GM13976 (cell line): Measurements from ENCODE around the gene RGL1.

Source experiments
- DNase-seq: peaks from one replicate; pipeline ENCODE4 v3.0.0; 2012; ENCODE audit warnings: low spot score
- in situ Hi-C: fragments of 300-500 bp; cut with MboI; formaldehyde crosslinking; loops from one replicate; pipeline ENCODE4 v1.12.0; 2022; ENCODE audit warnings: low sequenced_read_pairs, mixed read lengths, inconsistent platforms; ENCODE audit not compliant: unreplicated experiment
- TF ChIP-seq, protein P1 (sequence below): IDR thresholded peaks from 2 replicates; pipeline ENCODE4 v1.5.1; 2012; ENCODE audit warnings: borderline replicate concordance, mild to moderate bottlenecking; ENCODE audit not compliant: insufficient read depth; ENCODE audit errors: extremely low read depth, missing control alignments, control extremely low read depth

The RGL1 gene

DNA sequence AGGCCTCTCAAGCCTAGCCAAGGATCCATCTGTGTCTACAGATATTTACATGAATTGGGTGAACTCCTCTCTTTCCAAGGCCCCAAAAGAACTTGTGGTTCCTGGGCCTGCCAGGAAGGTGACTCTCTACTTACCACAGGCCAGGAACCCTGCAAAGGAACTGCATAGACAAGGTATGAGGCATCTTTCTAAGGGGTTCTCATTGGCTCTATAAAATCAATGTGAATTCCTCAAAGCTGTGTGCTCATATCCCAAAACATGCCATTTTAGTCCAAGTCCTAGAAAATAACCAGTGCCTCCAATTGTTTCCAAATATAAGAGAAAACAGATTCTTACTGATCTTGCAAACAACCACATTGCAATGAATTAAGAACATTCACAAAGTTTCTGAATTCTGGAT is 39.9 kb upstream of the RGL1 start:
- in situ Hi-C loops, result no loop called here
- DNase-seq, result no peak
- TF ChIP-seq, protein P1, sequence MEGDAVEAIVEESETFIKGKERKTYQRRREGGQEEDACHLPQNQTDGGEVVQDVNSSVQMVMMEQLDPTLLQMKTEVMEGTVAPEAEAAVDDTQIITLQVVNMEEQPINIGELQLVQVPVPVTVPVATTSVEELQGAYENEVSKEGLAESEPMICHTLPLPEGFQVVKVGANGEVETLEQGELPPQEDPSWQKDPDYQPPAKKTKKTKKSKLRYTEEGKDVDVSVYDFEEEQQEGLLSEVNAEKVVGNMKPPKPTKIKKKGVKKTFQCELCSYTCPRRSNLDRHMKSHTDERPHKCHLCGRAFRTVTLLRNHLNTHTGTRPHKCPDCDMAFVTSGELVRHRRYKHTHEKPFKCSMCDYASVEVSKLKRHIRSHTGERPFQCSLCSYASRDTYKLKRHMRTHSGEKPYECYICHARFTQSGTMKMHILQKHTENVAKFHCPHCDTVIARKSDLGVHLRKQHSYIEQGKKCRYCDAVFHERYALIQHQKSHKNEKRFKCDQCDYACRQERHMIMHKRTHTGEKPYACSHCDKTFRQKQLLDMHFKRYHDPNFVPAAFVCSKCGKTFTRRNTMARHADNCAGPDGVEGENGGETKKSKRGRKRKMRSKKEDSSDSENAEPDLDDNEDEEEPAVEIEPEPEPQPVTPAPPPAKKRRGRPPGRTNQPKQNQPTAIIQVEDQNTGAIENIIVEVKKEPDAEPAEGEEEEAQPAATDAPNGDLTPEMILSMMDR, result no peak

DNA sequence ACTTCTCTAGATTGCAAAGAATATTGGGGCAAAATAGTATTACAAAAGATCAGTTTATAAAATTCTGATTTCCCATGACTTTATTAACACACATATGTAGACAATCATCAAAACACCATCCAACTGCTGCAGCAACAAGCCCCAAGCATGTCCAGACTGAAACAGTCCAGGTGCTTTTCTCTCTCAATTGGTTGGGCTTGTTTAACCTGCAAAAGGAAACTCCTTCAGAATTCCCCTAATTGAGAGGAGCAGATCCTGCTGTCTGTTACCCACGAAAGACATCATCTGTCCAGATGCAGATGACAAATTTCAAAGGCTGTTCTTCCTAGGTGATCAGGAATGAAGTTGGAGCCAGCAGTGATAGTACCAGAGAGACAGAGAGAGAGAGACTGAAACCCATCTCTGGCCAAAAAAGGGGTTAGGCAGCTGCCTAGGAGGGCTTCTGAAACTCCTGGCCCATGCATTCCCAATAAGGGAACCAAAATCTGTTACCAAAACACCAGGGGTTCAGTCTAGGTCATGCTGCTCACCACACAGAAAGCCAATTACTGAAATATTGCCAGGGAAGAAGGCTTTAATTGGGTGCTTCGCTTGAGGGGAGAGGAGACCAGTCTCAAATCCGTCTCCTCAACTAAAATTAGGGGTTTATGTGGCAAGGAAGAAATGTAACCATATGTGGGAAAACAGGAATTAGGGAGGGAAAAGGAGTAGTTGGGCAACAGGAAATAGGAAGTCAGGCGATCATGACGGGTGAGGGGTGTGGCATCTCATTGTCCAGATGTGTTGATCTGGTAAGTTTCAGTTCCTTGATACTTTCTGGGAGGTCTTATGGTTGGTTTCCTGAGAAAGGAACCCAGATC is 34.7 kb upstream of the RGL1 start:
- TF ChIP-seq, protein P1, result no peak
- no peak for DNase-seq
- in situ Hi-C loops, result no loop called here

DNA sequence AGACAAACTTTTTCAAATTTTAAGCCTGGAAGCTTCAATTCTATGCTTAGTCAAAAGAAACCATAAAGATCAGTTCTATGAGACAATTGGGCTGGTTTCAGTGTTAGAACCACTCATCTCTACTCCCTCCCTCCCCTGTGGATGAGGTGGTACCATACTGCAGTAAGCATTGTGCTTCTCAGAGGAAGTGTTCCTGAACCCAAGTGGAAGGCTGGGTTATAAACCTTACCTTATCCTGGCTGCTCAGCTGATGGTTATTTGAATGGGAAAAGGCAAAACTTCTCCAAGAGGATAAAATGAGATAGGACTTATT is 34.1 kb upstream of the RGL1 start:
- in situ Hi-C loops, result no loop called here
- TF ChIP-seq, protein P1, result no peak
- DNase-seq, result no peak

DNA sequence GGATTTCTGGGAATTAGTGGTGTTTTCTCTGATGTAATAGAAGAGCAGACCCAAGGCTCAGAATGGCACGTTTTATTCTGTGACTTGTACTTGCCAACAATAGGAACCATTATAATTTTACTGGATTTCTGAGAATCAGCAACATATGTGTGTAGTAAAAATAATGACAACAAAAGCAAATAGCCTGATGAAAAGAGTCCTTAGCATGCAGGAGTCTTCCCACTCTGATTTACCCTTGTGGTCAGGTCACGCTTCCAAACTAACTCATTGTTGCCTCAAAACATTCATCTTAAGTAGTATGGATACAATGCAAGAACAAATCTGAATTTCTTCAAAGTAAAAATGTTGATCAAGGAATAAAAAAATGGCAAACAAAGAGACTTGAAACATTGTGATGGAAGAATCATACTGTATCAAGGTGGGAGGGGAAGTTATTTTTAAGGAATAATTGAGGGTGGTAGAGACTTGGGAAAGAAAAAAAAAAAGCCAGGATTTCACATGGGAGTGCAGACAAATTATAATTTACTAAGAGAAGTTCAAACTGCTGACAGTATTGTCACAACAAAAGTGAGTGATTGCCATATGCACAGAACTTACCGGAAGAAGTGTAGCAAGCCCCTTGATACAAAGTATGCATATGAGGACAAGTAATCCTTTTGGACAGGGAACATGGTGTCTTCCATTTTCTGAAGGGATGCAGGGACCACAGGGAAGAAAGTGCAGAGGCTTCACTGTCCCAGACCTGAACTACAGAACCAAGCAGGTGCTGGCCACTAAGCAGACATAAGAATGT is 31.2 kb upstream of the RGL1 start:
- DNase-seq, result no peak
- in situ Hi-C loops, result no loop called here
- TF ChIP-seq, protein P1, result no peak

DNA sequence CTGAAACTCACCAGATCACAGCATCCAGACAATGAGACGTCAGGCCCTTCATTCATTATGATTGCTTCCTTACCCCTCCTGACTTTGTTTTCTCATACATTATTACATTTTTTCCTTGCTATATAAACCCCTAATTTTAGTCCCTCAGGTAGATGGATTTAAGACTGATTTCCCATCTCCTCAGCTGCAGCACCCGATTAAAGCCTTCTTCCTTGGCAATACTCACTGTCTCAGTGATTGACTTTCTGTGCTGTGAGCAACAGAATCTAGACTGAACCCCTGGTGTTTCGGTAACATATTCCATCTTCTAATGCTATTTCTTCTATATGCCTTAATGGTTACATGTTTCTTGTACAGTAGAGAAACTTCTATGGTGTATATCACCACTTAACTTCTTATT is 30.0 kb upstream of the RGL1 start:
- TF ChIP-seq, protein P1, result no peak
- DNase-seq, result no peak
- in situ Hi-C loops, result no loop called here

DNA sequence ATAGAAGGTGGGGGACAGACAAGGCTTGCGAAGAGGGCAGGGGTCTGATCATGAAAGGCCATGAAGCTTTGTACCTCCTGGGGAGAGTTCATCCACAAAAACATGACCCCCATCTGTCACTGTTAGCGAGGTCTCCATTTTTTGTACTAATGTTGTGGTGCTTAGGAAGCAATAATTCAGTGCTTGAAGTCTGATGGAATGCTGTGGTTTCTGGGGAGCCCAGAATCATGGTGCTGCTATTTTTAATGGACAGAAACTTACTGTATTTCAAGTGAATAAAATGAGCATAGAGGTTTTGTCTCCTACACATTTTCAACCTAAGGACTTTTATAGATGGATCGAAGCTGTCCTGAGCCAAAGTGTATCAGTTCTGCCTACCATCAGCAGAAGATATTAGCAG is 28.2 kb upstream of the RGL1 start:
- DNase-seq, result no peak
- TF ChIP-seq, protein P1, result no peak
- in situ Hi-C loops, result no loop called here
